ENCODE results near the gene USP32. TPM values are rescaled to one million over a fixed set of nuclear protein-coding genes. Genes with fewer than 3 reads are reported as not detected.

Gene USP32
- polyA plus RNA-seq, 12 donors, result 22.0 to 28.3 (median 24.4) TPM; not detected in 1

GRCh38 chr17:60155815-60156214 lies 236.1 kb downstream of the USP32 start:
- no peak for DNase-seq

DNA sequence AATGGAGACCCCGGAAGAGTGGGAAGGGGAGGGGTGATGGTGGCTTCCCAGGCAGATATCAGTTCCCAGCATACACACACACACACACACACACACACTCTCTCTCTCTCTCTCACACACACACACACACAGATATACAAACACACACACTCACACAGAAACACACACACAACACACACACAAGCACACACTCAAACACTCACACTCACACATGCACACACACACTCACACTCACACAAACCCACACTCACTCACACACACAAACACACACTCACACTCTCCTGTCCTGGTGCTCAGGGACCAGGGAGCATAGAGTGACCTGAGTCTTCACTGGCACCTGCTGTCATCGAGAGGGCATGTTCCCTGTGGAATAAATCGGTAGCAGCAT lies 236.5 kb downstream of the USP32 start:
- DNase-seq, result no peak

- DNase-seq, result peak; percentile 82
Observed at GRCh38 chr17:60154616-60155426, 237.1 kb downstream of the USP32 start.

DNA sequence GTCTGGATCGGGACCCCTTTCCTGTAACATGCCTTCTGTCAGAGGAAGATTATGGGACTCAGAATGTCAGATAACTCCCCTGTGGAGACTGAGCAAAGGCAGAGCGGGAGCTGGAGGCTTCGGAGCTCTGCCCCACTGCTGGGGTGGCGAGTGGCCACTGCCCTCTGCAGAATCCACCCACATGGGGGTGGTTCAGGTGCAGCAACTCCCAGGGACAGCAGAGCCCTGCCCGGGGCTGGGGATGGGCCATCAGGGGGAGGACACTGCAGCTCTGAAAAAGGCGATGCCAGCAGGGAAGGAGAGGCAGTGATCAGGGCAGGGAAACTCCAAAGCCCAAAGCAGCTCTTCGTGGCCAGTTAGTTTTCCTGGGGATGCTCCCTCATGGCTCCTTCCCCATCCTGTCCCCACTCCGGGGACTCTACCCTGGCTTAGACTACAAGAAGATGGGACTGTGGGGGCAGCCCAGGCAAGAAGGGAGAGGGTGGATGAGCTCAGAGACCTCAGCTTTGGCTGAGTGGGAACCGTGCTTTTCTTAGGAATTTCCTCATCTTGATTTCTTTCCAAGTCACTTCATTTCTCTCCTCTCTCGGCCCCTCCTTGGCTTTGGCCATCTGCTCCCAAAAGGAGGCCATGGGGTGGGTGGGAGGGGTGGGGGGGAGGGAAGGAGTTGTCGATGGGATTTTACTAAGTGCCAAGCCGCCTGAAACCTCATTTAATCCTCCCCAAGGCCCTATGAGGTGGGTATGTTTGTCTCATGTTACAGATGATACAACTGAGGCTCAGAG lies 238.1 kb downstream of the USP32 start:
- DNase-seq, result peak; percentile 59

DNA sequence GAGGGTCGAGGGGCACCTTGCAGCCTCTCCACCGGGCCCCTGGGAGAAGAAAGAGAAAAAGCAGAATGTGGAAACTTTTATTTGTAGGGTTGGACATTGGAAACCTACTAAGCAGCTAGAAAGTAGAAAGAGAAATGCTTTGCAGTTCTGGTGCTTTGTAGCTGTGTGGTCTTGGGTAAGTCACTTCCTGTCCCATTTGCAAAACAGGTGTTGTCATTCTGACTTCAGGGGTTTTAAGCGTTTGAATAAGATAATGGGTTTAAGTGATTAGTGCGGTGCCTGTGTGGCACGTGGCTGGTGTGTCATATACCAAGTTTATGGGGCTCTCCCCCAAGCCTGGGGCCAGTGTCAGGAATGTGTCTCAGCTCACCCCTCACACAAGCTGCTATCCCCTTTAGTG lies 240.6 kb downstream of the USP32 start:
- no peak for DNase-seq

GRCh38 chr17:60149691-60150582 lies 242.0 kb downstream of the USP32 start, which contains the start of gene CA4:
CA4 (plus strand) TSS chr17:60149973; CDS start chr17:60150035, 62 bp downstream.
- no peak for DNase-seq

- no peak for DNase-seq
Observed at GRCh38 chr17:60148373-60148772, 243.6 kb downstream of the USP32 start.

- DNase-seq, result no peak
Observed at GRCh38 chr17:60147553-60148223, 244.2 kb downstream of the USP32 start.

GRCh38 chr17:60146206-60146605 lies 245.7 kb downstream of the USP32 start:
- DNase-seq, result no peak

GRCh38 chr17:60145006-60145935 lies 246.7 kb downstream of the USP32 start:
- DNase-seq, result no peak

DNA sequence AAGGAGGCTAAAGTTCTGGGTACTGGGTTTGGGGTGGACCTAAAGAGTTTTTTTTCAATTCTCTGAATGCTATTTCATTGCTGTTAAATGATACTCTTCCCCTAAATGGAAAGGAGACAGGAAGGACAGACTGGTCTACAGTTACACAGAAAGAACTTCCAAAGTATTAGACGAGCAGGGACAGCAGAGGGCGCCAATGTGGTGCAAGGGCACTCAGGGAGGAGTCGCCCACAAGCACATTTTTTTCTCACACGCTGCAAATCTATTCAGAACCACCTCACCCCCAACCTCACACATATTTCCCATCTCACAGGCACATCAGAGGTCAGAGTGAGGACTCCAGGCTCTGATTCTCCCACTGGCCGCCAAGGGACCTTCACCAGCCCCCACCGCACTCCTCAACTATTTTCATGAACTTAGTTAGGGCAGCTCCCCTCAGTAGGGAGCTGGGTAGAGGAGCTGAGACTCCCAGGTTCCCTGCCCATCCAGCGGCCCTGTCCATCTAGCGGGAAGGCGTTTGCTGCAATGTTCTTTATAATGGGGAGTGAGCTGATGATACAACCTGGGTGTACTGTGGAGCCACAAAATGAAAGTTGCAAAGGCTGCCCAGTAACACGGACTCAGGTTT lies 248.9 kb downstream of the USP32 start:
- peak; percentile 74 for DNase-seq

DNA sequence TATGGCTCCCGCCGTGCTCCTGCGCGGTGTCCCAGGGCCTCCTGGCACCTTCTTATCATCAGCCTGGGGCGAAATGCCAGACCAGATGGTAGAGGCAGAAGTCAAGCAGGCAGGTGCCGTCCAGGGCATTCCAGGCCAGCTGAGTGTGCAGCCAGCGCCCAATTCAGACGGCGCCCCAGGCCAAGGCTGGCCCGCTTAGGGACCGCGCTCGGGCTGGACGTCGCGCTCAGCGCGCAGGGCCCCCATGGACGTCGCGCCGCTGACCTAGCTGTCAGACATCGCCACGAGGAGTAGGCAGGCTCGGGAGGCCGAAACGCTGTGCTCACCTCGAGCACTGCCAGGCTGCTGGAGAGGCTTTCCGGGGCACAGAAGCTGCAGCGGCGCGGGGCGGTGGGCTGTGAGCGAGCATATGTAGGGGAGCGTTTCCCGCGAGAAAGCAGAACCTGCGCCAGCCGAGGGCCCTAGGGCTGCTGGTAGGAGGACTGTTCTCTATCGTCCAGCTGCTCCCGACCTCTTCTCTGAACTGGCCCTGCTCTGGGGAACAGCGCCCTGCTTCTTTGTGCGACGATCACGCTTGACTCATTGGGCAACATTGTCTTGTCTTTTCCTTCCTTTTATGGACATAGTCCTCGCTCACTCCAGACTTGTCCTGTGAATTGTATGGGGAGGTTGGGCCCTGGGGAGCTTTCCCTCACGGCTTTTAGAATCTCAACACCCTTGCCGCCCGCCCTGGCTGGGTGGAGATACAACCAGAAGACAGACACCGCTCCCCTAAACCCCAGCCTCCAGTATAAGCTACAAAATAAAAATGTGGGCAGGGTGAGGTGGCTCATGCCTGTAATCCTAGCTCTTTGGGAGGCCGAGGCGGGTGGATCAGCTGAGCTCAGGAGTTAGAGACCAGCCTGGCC lies 250.6 kb downstream of the USP32 start:
- no peak for DNase-seq

DNA sequence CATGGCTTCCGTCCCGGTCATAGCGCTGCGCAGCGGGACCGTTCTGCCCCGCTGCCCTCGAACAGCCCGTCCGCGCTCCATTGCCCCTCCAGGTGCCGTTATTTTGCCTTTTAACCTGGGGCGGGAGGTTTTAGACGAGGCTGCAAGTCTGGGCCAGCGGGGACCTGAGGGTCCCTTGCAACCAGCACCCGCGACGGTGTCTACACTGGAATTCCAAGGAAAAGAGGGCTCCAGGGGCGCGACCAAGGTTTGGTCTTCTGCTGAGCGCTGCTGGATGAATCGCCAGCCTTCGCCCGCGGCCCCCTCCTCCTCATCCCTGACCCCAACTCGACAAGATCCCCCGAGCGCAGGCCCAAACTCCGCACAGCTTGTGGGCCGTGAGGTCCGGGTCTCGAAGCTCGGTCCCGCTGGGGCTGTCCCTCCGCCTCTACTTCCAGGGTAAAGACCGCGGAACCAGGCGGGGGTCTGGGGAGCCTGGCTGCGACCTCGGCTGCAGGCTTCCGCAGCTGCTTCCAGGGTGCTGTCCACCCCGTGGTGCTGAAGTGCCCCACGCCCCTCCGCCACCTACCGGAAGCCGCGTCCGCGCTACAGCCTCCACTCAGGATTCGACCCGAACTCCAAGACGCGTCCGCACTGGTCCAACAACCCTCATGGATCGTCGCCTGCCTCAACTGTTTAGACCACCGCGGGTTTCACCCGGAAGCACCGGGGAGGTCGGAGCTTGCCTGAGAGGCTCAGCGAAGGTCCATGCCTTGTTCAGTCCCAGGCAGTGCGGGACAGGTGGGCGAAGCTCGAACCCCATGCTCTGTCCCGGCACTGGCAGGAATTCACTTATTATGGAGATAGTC lies 252.3 kb downstream of the USP32 start:
- DNase-seq, result peak; percentile 78

DNA sequence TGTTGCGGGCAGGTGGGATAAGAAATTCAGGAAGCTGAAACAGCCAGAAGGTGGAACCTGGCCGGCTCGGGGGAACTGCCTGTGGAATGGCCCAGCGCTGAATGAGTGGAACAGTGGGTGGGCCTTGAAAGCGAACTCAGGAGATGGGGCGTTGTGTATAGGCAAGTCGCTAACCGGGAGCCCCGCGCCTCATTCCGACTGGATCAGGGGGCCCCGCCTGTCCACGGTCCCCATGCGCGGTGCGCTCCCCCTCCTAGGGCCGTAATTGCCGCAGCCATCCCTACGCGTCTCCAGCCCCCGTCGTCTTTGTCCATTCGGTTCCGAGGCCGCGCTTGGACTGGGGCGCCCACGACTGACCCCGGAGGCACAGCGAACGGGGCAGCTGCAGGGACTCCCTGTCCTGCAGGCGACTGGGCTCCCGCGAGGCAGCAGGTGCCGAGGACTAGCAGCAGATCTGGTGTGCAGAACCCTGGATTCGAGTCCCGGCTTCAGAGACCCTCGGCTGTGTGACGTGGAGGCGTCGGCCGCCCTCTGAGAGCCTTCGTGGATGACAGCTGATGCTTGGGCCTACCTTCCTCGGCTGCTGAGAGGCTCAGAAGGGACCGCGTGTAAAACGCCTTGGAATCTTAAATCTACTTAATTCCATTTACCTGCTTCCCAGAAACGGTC lies 253.0 kb downstream of the USP32 start:
- DNase-seq, result no peak

DNA sequence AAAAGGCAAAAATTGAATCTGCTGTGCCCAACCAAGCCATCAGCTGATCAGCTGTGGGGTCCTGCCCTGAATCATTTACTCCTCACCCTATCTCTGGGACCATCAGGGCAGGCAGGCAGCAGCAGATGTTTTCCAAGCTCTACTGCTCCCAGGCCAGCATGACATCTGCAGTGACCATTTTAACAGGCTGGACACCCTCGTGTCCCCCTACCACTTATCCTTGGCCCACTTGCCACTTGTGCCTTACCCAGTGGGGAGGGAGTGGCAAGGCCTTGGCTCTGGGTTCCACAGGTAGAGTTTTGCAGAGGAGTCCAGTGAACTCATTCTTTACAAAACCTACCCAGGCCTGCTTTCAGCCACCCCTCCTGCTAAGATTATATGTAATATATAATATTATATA lies 254.2 kb downstream of the USP32 start:
- no peak for DNase-seq

DNA sequence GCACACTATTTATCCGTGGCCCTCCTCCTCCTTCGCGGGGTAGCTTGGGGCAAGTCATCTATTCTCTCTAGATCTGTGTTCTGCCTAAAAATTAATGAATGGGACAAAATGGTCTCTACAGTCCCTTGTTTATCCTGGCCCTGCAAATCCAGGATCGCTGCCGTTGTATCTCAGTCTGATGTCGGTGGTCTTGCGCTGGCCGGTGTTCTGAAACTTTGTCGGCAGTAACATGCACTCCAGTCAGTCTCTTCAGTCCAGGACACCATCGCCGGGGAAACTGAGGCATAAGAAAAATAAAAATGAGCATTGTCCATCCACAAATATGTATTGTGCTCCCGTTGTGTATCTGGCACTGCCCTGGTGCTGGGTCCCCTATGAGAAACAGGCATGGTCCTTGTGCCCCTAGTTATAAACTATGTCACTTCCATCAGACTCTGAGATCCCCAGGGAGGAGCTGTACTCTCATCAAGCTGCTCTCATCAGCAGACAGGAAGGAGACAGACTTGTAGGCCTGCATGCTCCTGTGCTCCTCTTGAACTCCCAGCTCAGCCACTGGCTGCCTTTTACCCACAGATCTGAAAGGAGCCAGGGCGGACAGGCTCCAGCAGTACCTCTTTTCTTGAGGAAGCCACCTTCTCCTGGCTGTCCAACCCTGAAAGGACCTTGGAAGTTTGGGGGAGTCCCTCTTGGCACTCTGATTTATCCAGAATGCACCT lies 255.8 kb downstream of the USP32 start:
- DNase-seq, result no peak
